GM12878 (cell line): ENCODE results near the gene PLAC9. TPM values are rescaled to one million over a fixed set of nuclear protein-coding genes. Genes with fewer than 3 reads are reported as not detected.

Experiments
- ATAC-seq: fragments of 200-7000 bp; cut with Tn5 transposase; 3 replicates; pipeline ENCODE4 v1.9.1; 2020; ENCODE audit warnings: mild to moderate bottlenecking, moderate library complexity
- BruUV-seq: library from RNA; stranded (reverse); fragments of 400-500 nt; replicated peaks from 2 replicates; lab custom pipeline; 2021; lab: Mats Ljungman, UMichigan
- CTCF ChIA-PET: fragments of 300-600 bp; sonication (Branson Sonifier 250); formaldehyde crosslinking; extraction: SDS; loops from one replicate; lab custom pipeline; 2021; ENCODE audit warnings: inconsistent platforms; lab: Yijun Ruan, JAX
- POLR2A ChIA-PET: fragments of 350-600 bp; formaldehyde crosslinking; extraction: SDS; loops from one replicate; lab custom pipeline; 2021; ENCODE audit warnings: inconsistent platforms; lab: Charles Lee
- RAD21 ChIA-PET: fragments of 300-600 bp; sonication (Branson Sonifier 250); formaldehyde crosslinking; loops from one replicate; lab custom pipeline; 2023; ENCODE audit warnings: antibody characterized with exemption; ENCODE audit not compliant: unreplicated experiment; lab: Charles Lee
- SMC1A ChIA-PET: fragments of 300-600 bp; sonication (Branson Sonifier 250); formaldehyde crosslinking; loops from one replicate; lab custom pipeline; 2023; ENCODE audit not compliant: unreplicated experiment, uncharacterized antibody; lab: Charles Lee
- DNase-seq: peaks from one replicate; pipeline ENCODE4 v3.0.0-alpha.2; 2011; ENCODE audit warnings: low read depth, low spot score
- FAIRE-seq: peaks from 3 replicates; lab custom pipeline; 2011; peaks lifted over from hg19 to GRCh38; lab: Jason Lieb, UNC
- H2AFZ ChIP-seq: 2 replicates; pipeline ENCODE4 v1.6.0; 2011; ENCODE audit warnings: low read depth, low read length, control low read depth; ENCODE audit not compliant: control insufficient read depth
- H3K27ac ChIP-seq: 2 replicates; pipeline ENCODE4 v1.5.1; 2011; ENCODE audit warnings: control low read depth; ENCODE audit not compliant: control insufficient read depth, insufficient read depth
- H3K27me3 ChIP-seq, 2 experiments: replicated peaks in 1 of 2; 2 replicates each; pipeline versions ENCODE4 v1.6.0 to v1.6.1; 2011; ENCODE audit warnings: low read length in 1 of 2; ENCODE audit not compliant: control insufficient read depth in 2 of 2, insufficient read depth in 2 of 2
- H3K36me3 ChIP-seq, 2 experiments: 2 replicates each; pipeline ENCODE4 v1.5.1; 2011; ENCODE audit warnings: low read length in 1 of 2; ENCODE audit not compliant: control insufficient read depth in 2 of 2, insufficient read depth in 2 of 2
- H3K4me1 ChIP-seq: 2 replicates; pipeline ENCODE4 v1.6.1; 2011; ENCODE audit warnings: mild to moderate bottlenecking, low read length, moderate library complexity, mixed read lengths; ENCODE audit not compliant: control insufficient read depth, insufficient read depth
- H3K4me2 ChIP-seq: 2 replicates; pipeline ENCODE4 v1.6.0; 2011; ENCODE audit warnings: control low read depth; ENCODE audit not compliant: control insufficient read depth, insufficient read depth
- H3K4me3 ChIP-seq: fragments of 200-600 bp; sonication (generic); 2 replicates; pipeline ENCODE4 v1.5.1; 2016
- H3K79me2 ChIP-seq: 2 replicates; pipeline ENCODE4 v1.6.0; 2011; ENCODE audit warnings: low read length; ENCODE audit not compliant: control insufficient read depth, insufficient read depth
- H3K9ac ChIP-seq: 2 replicates; pipeline ENCODE4 v1.8.0; 2011; ENCODE audit warnings: low read length, control low read depth, mixed read lengths; ENCODE audit not compliant: control insufficient read depth, insufficient read depth
- H3K9me3 ChIP-seq: replicated peaks from 3 replicates; pipeline ENCODE4 v1.5.1; 2011; ENCODE audit warnings: mild to moderate bottlenecking, low read length; ENCODE audit not compliant: control insufficient read depth, insufficient read depth
- H4K20me1 ChIP-seq: 2 replicates; pipeline ENCODE4 v1.6.0; 2011; ENCODE audit not compliant: control insufficient read depth, insufficient read depth
- E4F1 ChIP-seq: fragments of 450-650 bp; IDR thresholded peaks from 2 replicates; pipeline ENCODE4 v1.6.1; 2018; ENCODE audit warnings: borderline replicate concordance, mild to moderate bottlenecking; ENCODE audit not compliant: partially characterized antibody
- IKZF1 ChIP-seq: fragments of 450-650 bp; conservative IDR thresholded peaks from 2 replicates; pipeline ENCODE4 v1.6.1; 2017; ENCODE audit warnings: antibody characterized with exemption, mild to moderate bottlenecking
- JUND ChIP-seq: IDR thresholded peaks from 2 replicates; pipeline ENCODE4 v1.6.1; 2012; ENCODE audit warnings: low read depth, mild to moderate bottlenecking, low read length, improper control_type of control experiment, moderate library complexity
- MEF2A ChIP-seq: IDR thresholded peaks from 2 replicates; pipeline ENCODE4 v1.6.1; 2011; ENCODE audit warnings: low read depth, mild to moderate bottlenecking, low read length, moderate library complexity; ENCODE audit not compliant: insufficient read depth
- NBN ChIP-seq: fragments of 450-650 bp; IDR thresholded peaks from 2 replicates; pipeline ENCODE4 v1.6.1; 2016
- NFIC ChIP-seq: IDR thresholded peaks from 2 replicates; pipeline ENCODE4 v1.6.1; 2012; ENCODE audit warnings: low read depth, mild to moderate bottlenecking, inconsistent platforms, low read length, moderate library complexity
- PML ChIP-seq: IDR thresholded peaks from 2 replicates; pipeline ENCODE4 v1.6.1; 2012; ENCODE audit warnings: low read length, inconsistent platforms
- RAD51 ChIP-seq: fragments of 450-650 bp; IDR thresholded peaks from 2 replicates; pipeline ENCODE4 v1.6.1; 2016; ENCODE audit warnings: moderate library complexity, mild to moderate bottlenecking, inconsistent platforms
- RCOR1 ChIP-seq: conservative IDR thresholded peaks from 2 replicates; pipeline ENCODE4 v1.6.1; 2012; ENCODE audit warnings: low read depth, low read length, improper control_type of control experiment
- SMARCA5 ChIP-seq: fragments of 450-650 bp; IDR thresholded peaks from 2 replicates; pipeline ENCODE4 v1.6.1; 2017; ENCODE audit warnings: mild to moderate bottlenecking
- STAT1 ChIP-seq: fragments of 450-650 bp; conservative IDR thresholded peaks from 2 replicates; pipeline ENCODE4 v1.6.1; 2014; ENCODE audit warnings: antibody characterized with exemption, mild to moderate bottlenecking
- ZNF592 ChIP-seq: fragments of 450-650 bp; IDR thresholded peaks from 2 replicates; pipeline ENCODE4 v1.6.1; 2017; ENCODE audit warnings: mild to moderate bottlenecking, moderate library complexity
- ZZZ3 ChIP-seq: IDR thresholded peaks from 2 replicates; pipeline ENCODE4 v1.6.1; 2011; ENCODE audit warnings: low read depth; ENCODE audit not compliant: control insufficient read depth, insufficient read length
- WGBS: methylation state at CpG from one replicate; pipeline ENCODE4 v1.1.6; 2016; ENCODE audit warnings: low lambda C conversion rate; ENCODE audit not compliant: insufficient replicate concordance, insufficient coverage; ENCODE audit errors: missing lambda C conversion rate; 5-methylcytosine and 5-hydroxymethylcytosine counted together
- in situ Hi-C: fragments of 300-500 bp; cut with MboI; formaldehyde crosslinking; loops from 9 replicates; pipeline ENCODE4 v1.14.3; 2018; ENCODE audit warnings: mixed read lengths
- intact Hi-C: fragments of 100-400 bp; cut with micrococcal nuclease; formaldehyde crosslinking; loops from one replicate; pipeline ENCODE4 v1.14.2; 2022; ENCODE audit not compliant: unreplicated experiment
- polyA plus RNA-seq, 11 experiments: library from polyadenylated mRNA; depleted of rRNA in 4 of 11; unstranded in 6 of 11; stranded (reverse) in 5 of 11; fragments of >200 nt; fragmentation: Nextera tagmentation in 4 of 11; fragmentation: Illumina TruSeq in 1 of 11; extraction: Ambion mirVana in 4 of 11; extraction: Trizol in 1 of 11; gene quantifications; 1 replicate in 1 of 11; 2 replicates in 10 of 11; pipeline versions ENCODE4 v1.2.1 to v1.2.3, GENCODE V29; 2011 to 2016; ENCODE audit warnings: inconsistent platforms in 2 of 11, missing spikeins in 2 of 11, low read depth in 1 of 11
- total RNA-seq, 4 experiments: library from RNA; depleted of rRNA in 3 of 4; stranded (reverse); fragments of >200 nt in 3 of 4; fragmentation: Illumina TruSeq in 1 of 4; extraction: Trizol in 1 of 4; gene quantifications; 2 replicates each; pipeline versions ENCODE4 v1.2.1 to v1.2.3, GENCODE V29; 2013 to 2021
- TF ChIP-seq, protein P1 (sequence below): fragments of 450-650 bp; IDR thresholded peaks from 2 replicates; pipeline ENCODE4 v1.6.1; 2017; ENCODE audit warnings: low read depth, mild to moderate bottlenecking, moderate library complexity
- TF ChIP-seq, protein P2 (sequence below): fragments of 450-650 bp; IDR thresholded peaks from 2 replicates; pipeline ENCODE4 v1.6.1; 2017; ENCODE audit warnings: mild to moderate bottlenecking, low read depth, inconsistent platforms; ENCODE audit not compliant: poor library complexity, severe bottlenecking

Gene PLAC9
- total and polyA plus RNA-seq, 10 of the 15 experiments (the other 5 are each of a cell fraction or from before 2014, with no cell fraction given) = not detected

DNA sequence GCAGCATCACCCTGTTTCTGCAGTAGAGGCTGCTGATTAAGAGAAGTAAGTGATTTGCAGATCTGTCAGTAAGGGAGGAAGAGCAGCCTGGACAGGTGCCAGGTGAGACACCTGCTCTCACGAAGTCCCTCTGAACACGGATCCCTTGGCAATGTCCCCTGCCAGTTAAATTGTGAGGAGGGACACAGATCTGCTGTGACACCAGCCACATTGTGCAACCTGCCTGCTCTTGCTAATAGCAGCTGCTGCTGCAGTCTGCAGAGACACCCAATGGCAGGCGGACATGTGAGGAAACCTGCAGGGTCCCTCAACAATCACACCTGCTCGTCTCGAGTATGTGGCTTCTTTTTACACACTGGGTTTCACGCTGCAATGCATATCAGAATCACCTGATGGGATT is 40.9 kb downstream of the PLAC9 start:
- intact Hi-C loops (no loop called here), in situ Hi-C loops (no loop called here)
- DNase-seq (no peak), ATAC-seq (no peak), FAIRE-seq (no peak)
- Histone ChIP-seq H3K79me2 (no peaks in the 10 kb centered on the region), H3K9me3 (no peaks in the 10 kb centered on the region), H2AFZ (no peak overlapping the region), H4K20me1 (peaks cover 3% of the 10 kb centered on the region; the same call in 1 of the 2 replicates), H3K4me2 (no peak overlapping the region), H3K9ac (no peak overlapping the region), H3K4me1 (no peaks in the 10 kb centered on the region), H3K36me3 (peaks cover 5 to 24% of the 10 kb centered on the region in 2 experiments), H3K4me3 (no peak overlapping the region), H3K27ac (no peak overlapping the region), H3K27me3 (no peaks in the 10 kb centered on the region)
- ChIA-PET CTCF (no interaction called here), RAD21 (no interaction called here), SMC1A (interaction anchor here (1.4 kb wide), 1 partner anchor 14 kb away, joined by 4 read pairs; no protein-coding TSS in a partner anchor), POLR2A (interaction anchor here (0.6 kb wide), 1 partner anchor 46 kb away, joined by 3 read pairs; no protein-coding TSS in a partner anchor)
- no TSS peak for BruUV-seq
- 88% methylated on average over 6 of the region's 6 CpGs for WGBS
- no peak for TF ChIP-seq NFIC
- no peak for TF ChIP-seq RAD51
- TF ChIP-seq NBN = no peak
- TF ChIP-seq E4F1 = no peak
- TF ChIP-seq, protein P1, sequence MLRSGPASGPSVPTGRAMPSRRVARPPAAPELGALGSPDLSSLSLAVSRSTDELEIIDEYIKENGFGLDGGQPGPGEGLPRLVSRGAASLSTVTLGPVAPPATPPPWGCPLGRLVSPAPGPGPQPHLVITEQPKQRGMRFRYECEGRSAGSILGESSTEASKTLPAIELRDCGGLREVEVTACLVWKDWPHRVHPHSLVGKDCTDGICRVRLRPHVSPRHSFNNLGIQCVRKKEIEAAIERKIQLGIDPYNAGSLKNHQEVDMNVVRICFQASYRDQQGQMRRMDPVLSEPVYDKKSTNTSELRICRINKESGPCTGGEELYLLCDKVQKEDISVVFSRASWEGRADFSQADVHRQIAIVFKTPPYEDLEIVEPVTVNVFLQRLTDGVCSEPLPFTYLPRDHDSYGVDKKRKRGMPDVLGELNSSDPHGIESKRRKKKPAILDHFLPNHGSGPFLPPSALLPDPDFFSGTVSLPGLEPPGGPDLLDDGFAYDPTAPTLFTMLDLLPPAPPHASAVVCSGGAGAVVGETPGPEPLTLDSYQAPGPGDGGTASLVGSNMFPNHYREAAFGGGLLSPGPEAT = no peak
- no peak for TF ChIP-seq ZNF592
- TF ChIP-seq SMARCA5 = no peak
- TF ChIP-seq STAT1 = no peak
- TF ChIP-seq JUND = no peak
- TF ChIP-seq, protein P2, sequence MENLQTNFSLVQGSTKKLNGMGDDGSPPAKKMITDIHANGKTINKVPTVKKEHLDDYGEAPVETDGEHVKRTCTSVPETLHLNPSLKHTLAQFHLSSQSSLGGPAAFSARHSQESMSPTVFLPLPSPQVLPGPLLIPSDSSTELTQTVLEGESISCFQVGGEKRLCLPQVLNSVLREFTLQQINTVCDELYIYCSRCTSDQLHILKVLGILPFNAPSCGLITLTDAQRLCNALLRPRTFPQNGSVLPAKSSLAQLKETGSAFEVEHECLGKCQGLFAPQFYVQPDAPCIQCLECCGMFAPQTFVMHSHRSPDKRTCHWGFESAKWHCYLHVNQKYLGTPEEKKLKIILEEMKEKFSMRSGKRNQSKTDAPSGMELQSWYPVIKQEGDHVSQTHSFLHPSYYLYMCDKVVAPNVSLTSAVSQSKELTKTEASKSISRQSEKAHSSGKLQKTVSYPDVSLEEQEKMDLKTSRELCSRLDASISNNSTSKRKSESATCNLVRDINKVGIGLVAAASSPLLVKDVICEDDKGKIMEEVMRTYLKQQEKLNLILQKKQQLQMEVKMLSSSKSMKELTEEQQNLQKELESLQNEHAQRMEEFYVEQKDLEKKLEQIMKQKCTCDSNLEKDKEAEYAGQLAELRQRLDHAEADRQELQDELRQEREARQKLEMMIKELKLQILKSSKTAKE = no peak
- no peak for TF ChIP-seq PML
- no peak for TF ChIP-seq MEF2A
- TF ChIP-seq IKZF1 = no peak
- no peak for TF ChIP-seq RCOR1
- no peak for TF ChIP-seq ZZZ3
